Nephron progenitor cell (in vitro differentiated cells): ENCODE measurements around the gene TTC27.
A peak's percentile ranks its signal among the peaks of the same experiment; 100 is the strongest.

ENCODE experiments used
- DNase-seq: peaks from one replicate; pipeline ENCODE4 v3.0.0; 2021
- H3K27ac Mint-ChIP-seq: 2 replicates; pipeline ENCODE4 v1.8.0; 2021; ENCODE audit warnings: mild to moderate bottlenecking, moderate library complexity, mixed read lengths
- H3K27me3 Mint-ChIP-seq: 2 replicates; pipeline ENCODE4 v1.8.0; 2021; ENCODE audit warnings: mild to moderate bottlenecking, low read depth, mixed read lengths; ENCODE audit not compliant: poor library complexity
- H3K36me3 Mint-ChIP-seq: 2 replicates; pipeline ENCODE4 v1.8.0; 2021; ENCODE audit warnings: low read depth, mixed read lengths
- H3K4me1 Mint-ChIP-seq: 2 replicates; pipeline ENCODE4 v1.8.0; 2021; ENCODE audit warnings: mixed read lengths
- H3K4me3 Mint-ChIP-seq: 2 replicates; pipeline ENCODE4 v1.8.0; 2021; ENCODE audit warnings: mild to moderate bottlenecking, moderate library complexity, mixed read lengths
- H3K9me3 Mint-ChIP-seq: 2 replicates; pipeline ENCODE4 v1.8.0; 2021; ENCODE audit warnings: mild to moderate bottlenecking, moderate library complexity, mixed read lengths
- CTCF ChIP-seq: fragments of 200-600 bp; sonication (generic); IDR thresholded peaks from 2 replicates; pipeline ENCODE4 v1.5.0; 2021; ENCODE audit warnings: antibody characterized with exemption

TTC27 gene

GRCh38 chr2:32849456-32850194, 221.8 kb downstream of the TTC27 start:
- Mint-ChIP-seq H3K36me3 (peaks cover 5% of the 10 kb centered on the region), H3K27ac (peak overlapping the region; percentile 24), H3K4me3 (no peak overlapping the region), H3K9me3 (peaks cover 27% of the 10 kb centered on the region), H3K27me3 (no peaks in the 10 kb centered on the region), H3K4me1 (peaks cover 23% of the 10 kb centered on the region)
- DNase-seq = no peak
- no peak for TF ChIP-seq CTCF

GRCh38 chr2:32851777-32852439, 224.1 kb downstream of the TTC27 start:
- Mint-ChIP-seq H3K27ac (no peak overlapping the region), H3K27me3 (no peaks in the 10 kb centered on the region), H3K9me3 (peaks cover 5% of the 10 kb centered on the region), H3K4me1 (peaks cover 27% of the 10 kb centered on the region), H3K4me3 (no peak overlapping the region), H3K36me3 (no peaks in the 10 kb centered on the region)
- DNase-seq = no peak
- no peak for TF ChIP-seq CTCF

- no peak for TF ChIP-seq CTCF
- Mint-ChIP-seq H3K27ac (no peak overlapping the region), H3K36me3 (no peaks in the 10 kb centered on the region), H3K9me3 (peaks cover 5% of the 10 kb centered on the region), H3K4me1 (peaks cover 27% of the 10 kb centered on the region), H3K4me3 (no peak overlapping the region), H3K27me3 (no peaks in the 10 kb centered on the region)
- DNase-seq = no peak
Measured at GRCh38 chr2:32852856-32853255, 225.0 kb downstream of the TTC27 start.

- Mint-ChIP-seq H3K4me1 (peaks cover 24% of the 10 kb centered on the region), H3K9me3 (no peaks in the 10 kb centered on the region), H3K27ac (no peak overlapping the region), H3K4me3 (no peak overlapping the region), H3K36me3 (no peaks in the 10 kb centered on the region), H3K27me3 (peaks cover 5% of the 10 kb centered on the region)
- no peak for TF ChIP-seq CTCF
- DNase-seq = no peak
Measured at GRCh38 chr2:32856891-32857290, 229.0 kb downstream of the TTC27 start.

GRCh38 chr2:32858713-32859112, 230.9 kb downstream of the TTC27 start:
- peaks cover 9% of the 10 kb centered on the region for H3K27me3 Mint-ChIP-seq
- no peak for DNase-seq
- no peak overlapping the region for H3K4me3 Mint-ChIP-seq
- H3K36me3 Mint-ChIP-seq = no peaks in the 10 kb centered on the region
- H3K9me3 Mint-ChIP-seq = no peaks in the 10 kb centered on the region
- H3K4me1 Mint-ChIP-seq = peaks cover 24% of the 10 kb centered on the region
- no peak overlapping the region for H3K27ac Mint-ChIP-seq
- TF ChIP-seq CTCF = no peak

- Mint-ChIP-seq H3K27ac (no peak overlapping the region), H3K4me1 (peaks cover 12% of the 10 kb centered on the region), H3K4me3 (no peak overlapping the region), H3K27me3 (peaks cover 9% of the 10 kb centered on the region), H3K9me3 (no peaks in the 10 kb centered on the region), H3K36me3 (no peaks in the 10 kb centered on the region)
- TF ChIP-seq CTCF = no peak
- no peak for DNase-seq
Measured at GRCh38 chr2:32860385-32860784, 232.5 kb downstream of the TTC27 start.
